ENCODE results near the gene CLASP1.
A peak's percentile ranks its signal among the peaks of the same experiment; 100 is the strongest.
"Not testable (repeated sequence)": the region's sequence is repeated elsewhere in the genome, so short reads cannot be mapped to it uniquely, and the experiment has no call there.

Gene CLASP1

DNA sequence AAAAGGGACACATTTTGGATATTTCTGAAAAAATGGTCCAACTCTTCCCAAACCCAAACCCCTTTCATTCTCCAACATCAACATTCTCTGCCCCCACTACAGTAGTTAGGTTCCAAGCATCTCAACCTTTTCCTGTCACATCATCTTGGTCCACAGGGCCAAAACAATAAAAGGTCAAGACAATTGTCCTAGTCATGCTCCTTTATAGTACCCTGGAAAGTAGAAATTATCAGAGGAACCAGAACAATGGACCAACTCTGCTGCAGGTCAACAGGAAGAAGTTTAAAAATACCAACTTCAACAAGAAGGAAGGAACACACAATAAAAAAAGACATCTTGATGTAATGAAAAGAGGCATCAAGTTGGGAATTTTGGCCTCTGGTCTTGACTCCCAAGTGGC, 36.1 kb downstream of the CLASP1 start:
- DNase-seq, result no peak

DNA sequence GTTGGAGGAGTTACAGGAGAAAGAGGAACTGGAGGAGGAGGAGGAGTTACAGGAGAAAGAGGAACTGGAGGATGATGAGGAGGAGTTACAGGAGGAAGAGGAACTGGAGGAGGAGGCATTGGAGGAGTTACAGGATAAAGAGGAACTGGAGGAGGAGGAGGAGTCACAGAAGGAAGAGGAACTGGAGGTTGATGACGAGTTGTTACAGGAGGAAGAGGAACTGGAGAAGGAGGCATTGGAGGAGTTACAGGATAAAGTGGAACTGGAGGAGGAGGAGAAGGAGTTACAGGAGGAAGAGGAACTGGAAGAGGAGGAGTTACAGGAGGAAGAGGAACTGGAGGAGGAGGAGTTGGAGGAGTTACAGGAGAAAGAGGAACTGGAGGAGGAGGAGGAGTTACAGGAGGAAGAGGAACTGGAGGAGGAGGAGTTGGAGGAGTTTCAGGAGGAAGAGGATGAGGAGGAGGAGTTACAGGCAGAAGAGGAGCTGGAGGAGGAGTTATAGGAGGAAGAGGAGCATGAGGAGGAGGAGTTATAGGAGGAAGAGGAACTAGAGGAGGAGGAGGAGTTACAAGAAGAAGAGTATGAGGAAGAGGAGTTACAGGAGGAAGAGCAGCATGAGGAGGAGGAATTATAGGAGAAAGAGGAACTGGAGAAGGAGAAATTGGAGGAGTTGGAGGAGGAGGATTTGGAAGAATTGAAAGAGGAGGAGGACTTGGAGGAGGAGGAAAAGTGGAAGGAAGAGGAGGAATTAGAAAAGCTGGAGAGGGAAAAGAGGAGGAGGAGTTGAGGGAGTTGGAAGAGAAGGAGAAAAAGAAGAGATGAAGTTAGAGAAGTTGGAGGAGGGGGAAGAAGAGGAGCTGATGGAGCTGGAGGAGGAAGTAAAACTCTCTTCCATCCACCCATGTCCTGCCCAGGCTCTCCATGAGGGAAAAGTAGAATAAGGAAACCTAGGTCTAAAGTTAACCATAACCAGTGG, 37.2 kb downstream of the CLASP1 start:
- DNase-seq, result no peak

DNA sequence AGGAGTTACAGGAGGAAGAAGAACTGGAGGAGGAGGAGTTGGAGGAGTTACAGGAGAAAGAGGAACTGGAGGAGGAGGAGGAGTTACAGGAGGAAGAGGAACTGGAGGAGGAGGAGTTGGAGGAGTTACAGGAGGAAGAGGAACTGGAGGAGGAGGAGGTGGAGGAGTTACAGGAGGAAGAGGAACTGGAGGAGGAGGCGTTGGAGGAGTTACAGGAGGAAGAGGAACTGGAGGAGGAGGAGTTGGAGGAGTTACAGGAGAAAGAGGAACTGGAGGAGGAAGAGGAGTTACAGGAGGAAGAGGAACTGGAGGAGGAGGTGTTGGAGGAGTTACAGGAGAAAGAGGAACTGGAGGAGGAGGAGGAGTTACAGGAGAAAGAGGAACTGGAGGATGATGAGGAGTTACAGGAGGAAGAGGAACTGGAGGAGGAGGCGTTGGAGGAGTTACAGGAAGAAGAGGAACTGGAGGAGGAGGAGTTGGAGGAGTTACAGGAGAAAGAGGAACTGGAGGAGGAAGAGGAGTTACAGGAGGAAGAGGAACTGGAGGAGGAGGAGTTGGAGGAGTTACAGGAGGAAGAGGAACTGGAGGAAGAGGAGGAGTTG, 38.1 kb downstream of the CLASP1 start:
- DNase-seq, result not testable (repeated sequence)

DNA sequence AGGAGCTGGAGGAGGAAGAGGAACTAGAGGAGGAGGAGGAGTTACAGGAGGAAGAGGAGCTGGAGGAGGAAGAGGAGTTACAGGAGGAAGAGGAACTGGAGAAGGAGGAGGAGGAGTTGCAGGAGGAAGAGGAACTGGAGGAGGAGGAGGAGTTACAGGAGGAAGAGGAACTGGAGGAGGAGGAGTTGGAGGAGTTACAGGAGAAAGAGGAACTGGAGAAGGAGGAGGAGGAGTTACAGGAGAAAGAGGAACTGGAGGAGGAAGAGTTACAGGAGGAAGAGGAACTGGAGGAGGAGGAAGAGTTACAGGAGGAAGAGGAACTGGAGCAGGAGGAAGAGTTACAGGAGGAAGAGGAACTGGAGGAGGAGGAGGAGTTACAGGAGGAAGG, 38.8 kb downstream of the CLASP1 start:
- DNase-seq, result not testable (repeated sequence)

DNA sequence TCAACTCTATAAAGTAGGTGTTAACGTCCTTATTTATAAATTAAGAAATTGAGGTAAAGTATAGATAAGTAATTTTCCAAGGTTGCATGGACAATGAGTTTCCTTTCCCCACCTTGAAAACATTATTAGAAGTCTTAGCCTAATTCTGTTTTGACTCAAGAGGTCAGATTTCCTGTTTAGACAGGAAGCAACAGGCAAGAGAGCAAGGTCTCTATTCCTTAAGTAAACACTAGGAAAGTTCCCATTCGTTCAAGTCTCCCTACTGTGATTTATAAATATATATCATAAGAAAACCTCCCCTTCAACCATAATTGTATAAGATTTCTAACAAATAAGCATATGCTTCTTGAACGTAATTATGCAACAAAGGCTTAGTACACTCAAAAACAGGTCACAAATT, 40.3 kb downstream of the CLASP1 start:
- DNase-seq, result no peak

DNA sequence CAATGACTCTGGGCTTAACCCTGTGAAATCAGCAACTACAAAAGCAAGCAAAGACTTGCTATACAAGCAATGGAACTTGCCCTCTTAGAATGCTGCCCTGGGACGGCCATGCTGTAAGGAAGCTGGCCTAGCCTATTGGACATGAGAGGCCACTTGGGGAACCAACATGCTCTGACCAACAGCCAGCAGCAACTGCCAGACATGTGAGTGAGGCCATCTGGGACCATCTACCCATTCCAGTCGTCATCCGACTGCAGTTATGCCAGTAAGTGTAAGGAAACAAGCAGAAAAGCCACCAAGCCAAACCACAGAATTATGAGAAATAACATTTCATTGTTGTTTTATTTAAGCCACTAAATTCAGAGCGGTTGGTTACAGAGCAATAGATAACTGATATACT, 40.9 kb downstream of the CLASP1 start:
- DNase-seq, result no peak

DNA sequence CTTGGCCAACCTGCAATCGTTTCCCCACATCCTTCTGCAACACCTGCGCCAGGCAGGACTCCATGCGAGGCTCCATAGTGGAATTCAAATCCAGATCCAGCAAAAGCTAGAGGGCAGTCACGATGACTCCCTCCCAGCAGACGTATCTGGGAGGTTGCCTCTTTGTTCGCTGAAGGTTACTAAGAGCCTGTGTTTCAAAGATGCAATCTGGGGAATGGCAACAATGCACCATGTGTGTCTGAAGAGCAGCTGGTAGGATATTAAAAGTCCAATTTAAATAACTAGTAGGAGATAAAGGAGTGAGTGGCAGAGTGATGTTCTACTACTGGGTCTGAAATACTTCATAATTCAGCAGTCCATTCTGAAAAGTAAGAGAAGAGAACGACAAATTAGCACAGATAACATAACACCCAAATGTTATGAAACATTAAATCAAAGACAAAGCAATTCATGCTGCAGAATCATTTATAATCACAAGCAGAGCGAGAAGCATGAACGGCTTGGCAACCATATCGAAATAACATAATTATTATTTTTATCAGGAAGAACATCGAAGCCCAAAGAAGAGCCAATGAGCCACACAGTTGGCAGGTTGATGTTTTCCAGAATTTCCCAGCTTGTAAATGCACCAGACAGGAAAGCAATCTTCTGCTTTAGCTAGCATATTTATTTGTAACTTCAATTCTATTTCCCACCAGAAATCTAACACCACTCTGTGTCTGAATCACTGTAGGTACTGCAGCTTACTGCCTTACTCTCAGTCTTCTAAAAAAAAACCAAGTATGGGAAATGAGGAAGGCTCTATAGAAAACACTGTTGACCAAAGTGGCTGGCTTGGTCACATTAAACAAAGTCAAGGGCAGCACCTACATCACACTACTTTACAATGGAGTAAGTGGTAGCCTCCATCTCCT, 43.2 kb downstream of the CLASP1 start:
- DNase-seq, result no peak

DNA sequence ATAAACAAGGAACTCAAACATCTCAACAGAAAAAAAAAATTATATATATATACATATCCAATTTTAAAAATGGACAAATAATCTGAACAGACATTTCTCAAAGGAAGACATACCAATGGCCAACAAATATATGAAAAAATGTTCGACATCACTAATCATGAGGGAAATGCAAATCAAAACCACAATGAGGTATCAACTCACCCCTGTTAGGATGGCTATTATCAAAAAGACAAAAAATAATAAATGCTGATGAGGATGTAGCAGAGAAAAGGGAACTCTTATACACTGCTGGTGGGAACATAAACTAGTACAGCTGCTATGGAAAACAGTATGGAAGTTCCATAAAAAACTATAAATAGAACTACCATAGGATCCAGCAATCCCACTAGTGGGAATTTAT, 46.1 kb downstream of the CLASP1 start:
- DNase-seq, result no peak

DNA sequence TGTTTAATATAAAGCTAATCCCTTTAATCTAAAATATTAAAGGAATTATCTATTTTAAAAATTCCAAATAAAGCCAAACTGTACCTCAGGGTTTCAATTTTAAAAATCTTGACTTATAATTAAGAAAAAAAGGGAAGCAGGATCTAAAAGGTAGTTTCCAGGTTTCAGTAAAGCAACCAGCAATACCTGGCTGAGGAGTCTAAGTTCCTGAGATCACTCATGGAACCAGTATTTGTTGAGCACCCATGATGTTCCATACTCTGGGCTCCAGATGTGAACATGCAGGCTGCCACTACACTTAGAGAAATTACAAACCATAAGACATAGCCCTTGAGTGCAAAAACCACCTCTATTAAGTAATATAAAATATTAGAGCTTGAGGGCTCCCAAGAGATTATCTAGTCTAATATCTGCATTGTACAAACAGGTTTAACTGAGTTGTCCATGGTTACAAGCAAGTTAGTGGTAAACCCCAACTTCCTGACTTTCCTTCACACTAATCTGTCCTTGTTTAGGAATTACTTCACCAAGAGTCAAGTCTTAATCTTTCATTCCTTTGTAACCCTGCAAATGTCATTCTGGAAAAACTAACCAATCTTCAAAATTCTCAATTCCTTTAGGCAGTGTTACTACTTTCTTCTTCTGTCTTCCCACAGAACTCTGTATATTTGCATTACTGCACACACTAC, 49.2 kb downstream of the CLASP1 start:
- no peak for DNase-seq

DNA sequence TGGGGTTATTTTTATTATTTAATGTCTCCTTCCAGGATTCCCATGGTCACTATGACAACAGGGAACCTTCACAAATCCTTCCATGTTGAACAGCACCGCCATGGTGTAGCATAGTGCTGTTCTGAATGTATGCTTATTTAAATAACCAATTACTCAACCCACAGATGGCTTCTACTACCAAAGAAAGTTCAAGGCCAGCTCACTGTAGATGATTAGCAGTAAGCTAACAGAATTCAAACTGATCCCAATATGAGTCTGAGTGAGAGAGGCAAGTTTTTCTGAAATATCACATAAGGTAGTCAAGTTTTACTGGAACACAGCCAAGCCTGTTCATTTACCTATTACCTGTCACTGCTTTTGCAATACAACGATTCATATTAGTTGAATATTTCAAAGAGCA, 51.2 kb downstream of the CLASP1 start:
- DNase-seq, result no peak

DNA sequence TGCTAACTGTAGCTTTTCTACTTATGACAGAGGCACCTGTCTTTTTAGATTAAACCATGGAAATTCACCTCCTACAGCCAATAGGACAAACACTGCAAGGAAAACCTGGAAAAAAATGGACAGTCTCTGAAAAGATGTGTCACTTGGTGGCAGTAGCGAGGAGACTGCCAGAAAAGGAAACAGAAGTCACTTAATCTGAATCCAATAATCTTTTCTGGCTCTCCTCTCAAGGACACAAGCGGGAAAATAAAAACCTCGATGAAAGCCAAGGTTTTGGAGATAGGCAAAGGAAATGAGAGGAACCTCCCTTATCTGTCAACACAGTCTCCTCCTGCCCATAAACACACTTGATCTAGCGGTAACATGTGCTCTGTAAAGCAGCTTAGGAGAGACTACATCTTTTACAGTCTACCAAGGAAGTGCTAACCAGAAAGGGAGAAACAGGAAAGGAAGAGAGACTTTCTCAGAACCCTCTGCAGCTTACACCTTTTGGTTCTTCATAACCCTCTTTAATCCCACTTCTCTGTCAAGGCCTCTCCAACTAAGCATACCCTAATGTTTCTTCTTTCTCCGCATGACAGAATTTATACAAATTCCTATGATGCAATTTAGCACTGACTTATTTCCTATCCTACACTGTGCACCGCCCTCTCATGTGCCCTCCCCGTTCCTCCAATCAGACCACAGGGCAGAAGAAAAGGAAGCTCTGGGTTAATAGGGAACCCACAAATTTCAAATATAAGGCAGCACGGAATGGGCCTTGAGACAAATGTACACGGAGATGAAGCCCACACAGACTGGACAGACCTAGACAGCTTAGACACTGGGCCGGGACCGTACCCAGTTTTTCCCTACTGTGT, 52.8 kb downstream of the CLASP1 start:
- peak; percentile 11 to 53 for DNase-seq

DNA sequence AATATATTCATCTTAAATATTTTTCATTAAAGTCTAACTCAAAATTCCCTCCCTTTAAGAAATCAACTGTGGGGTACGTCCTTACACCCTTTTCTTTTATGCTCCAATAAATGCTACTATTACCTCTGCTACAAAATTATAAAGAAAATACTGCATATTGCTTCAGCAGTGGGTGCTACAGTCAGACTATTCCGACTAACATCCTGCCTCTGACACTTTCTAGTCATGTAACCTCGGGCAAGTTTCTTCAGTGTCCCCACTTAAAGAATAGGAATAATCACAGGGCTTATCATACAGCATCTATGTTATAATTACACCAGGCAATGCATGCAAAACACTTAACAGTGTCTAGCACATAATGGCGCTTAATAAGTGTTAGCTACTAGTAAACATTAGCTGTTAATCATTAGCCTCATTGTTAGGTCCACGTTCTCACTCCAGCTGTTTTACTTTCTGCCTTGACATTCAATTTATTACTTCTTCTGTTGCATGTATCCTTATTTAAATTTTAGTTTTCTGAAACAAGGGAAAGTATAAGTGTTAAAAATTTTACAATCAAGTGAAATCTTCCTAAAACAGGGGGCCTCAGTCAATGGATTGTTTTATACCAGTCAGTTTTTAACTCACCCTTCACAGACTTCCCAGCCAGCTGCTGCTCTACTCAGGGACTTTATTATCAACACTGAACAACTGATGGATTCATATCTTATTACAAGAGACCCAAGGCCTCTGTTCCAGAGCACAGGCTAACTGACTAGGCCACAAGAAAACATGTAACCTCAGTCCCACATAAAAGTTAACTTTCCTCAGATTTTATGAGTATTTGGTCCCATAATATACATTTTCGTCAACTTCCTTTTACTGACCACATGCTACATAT, 54.0 kb downstream of the CLASP1 start:
- DNase-seq, result no peak

DNA sequence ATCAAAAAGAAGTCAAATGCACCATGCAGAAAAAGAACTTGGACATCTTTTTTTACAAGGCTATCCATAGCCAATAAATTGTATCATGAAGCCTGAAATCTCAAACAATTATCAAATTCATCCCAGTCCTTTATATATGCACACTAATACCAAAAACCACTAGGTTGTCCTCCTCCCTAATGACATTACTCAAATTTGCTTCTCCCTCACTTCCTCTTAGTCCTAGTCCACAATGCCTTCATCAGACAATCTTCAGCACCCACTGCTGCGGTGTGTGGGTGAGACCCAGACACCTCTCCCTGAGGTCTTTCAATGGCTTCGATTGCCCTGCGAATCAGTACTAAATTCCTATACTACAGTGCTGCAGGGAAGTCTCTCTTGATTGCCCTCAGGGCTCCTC, 58.1 kb downstream of the CLASP1 start:
- DNase-seq, result no peak

DNA sequence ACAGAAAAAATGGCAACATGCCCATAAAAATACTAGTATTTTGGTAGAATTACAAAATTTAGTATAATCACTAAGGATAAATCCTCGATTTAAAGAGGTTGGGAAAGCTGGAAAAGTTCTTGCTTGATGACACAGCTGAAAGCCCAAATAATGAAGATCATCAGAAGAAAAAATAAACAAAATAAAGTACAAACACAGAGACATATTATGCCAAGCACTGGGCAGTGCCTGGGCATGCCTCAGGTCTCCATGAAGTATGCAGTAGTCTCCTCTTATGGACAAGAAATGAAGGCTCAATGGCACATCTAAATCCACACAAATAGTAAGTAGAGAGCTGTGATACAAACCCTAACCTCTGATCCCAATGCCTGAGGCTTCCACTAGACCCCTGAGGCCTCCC, 60.9 kb downstream of the CLASP1 start:
- no peak for DNase-seq

DNA sequence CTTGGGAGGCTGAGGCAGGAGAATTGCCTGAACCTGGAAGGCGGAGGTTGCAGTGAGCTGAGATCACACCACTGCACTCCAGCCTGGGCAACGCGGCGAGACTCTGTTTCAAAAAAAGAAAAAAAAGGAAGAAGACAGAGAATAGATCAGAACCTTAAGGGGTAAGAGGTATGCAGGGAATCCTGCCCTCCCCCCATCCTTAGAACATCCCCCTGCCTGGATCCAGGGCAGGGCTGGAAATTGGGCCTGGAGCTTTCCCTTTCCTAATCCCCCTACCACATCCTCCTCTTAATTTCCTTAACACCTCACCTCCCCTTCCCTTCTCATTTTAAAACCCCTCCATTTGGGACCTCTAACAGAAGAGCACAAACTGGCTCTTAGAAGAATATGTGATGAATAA, 62.1 kb downstream of the CLASP1 start:
- no peak for DNase-seq

DNA sequence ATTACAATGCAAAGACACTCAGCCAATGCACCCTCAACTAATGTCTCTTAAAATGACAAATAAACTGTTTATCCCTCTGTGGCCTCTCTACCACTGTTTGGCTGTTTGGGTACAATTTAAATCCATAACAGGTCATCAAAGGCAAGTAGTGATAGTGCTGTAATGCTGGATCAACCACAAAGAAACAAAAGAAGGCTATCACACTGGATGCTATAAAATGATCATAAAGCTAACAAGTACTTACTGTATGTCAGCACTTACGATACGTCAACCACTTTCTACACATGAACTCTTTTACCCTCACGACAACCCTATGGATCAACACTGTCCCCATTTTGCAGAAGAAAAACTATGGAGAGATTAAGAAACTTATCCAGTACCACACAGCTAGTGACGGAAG, 64.5 kb downstream of the CLASP1 start:
- no peak for DNase-seq

DNA sequence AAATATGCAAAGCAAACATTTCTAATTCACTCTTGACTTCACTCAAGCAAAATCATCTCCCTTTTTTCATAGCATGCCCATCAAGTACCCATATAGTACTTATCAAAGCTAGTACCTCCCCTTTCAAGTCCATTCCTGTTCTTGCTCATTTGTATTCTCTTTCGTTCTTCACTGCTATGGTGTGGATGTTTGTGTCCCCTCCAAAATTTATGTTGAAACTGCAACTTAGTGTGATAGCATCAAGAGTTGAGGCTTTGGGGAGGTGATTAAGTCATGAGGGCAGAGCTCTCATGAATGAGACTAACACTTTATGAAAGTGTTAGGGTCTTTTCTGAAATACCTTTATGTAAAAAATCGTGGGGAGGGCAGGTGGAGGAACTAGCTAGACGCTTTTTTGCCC, 65.7 kb downstream of the CLASP1 start:
- no peak for DNase-seq

DNA sequence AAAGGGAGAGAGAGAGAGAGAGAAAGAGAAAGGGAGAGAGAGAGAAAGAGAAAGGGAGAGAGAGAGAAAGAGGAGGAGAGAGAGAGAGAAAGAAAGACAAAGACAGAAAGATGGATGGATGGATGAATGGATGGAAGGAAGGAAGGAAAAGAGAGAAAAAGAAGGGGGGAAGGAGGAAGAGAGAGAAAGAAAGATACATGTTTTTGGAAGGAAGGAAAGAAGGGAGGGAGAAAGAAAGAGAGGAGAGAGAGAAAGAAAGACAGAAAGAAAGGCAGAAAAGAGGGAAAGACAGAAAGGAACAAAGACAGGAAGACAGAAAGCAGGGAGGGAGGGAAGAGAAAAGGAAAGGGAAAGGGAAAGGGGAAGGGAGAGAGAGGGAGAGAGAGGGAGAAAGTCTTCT, 67.0 kb downstream of the CLASP1 start:
- no peak for DNase-seq

DNA sequence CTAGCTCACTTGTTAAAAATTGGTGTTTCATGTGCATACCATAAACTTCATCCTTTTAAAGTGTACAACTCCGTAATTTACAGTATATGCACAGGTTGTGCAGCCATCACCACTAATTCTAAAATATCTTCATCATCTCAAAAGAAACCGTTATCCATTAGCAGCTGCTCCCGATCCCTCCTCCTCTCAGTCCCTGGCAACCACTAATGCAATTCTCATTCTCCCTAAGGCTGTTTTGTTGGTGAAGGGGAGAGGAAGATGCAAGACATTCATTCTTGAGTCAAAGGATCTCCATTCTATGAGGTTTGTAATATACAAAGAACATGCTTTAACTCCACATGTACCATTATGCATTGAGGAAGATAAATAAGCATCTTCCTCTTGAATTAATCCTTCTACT, 70.0 kb downstream of the CLASP1 start:
- no peak for DNase-seq

DNA sequence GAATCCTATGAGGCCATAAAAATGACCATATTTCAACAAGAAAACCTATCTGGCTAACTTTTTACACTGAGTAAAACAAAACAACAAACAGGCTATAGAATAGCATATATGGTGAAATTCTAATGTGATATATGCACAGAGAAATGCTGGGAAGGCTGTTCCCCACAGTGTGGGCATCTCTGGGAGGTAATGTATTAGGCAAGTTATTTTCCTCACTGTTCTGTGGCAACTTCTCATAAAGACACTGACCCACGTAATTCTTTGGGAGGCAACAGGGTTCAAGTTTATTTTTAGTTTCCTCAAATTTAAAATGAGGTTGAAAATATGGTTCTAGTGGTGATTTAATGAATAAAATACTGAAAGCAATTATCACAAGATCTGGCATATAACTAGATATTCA, 71.9 kb downstream of the CLASP1 start:
- no peak for DNase-seq

DNA sequence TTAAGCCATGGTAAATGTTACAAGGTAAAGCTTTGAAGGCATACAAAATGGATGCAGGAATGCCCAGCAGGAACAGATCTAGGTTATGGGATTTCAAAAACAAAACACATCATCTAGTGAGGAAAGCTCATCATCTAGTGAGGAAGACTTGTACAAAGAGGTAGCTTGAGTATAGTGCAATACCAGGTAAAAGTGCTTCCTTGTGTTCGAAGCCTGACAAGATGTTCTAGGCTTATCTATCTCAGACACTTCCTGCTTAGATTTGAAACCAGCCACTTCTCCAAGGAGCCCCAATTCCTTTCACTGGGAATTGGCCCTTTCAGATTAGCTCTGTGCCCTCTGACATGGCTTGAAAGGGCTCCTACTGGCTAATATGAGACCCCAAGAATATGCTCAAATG, 73.0 kb downstream of the CLASP1 start:
- no peak for DNase-seq

Measured in NCI-H2081 (cell line).